ENCODE data around the gene KMT2B.
A peak's percentile ranks its signal among the peaks of the same experiment; 100 is the strongest.

The KMT2B gene

GRCh38 chr19:35696835-35697234 is 21.0 kb upstream of the KMT2B start:
- no peak overlapping the region for H3K4me3 ChIP-seq (replicated peaks in 1 of 2; ENCODE audit: low read depth in 2 of 2, low read length in 2 of 2)
- TF ChIP-seq CTCF (IDR thresholded peaks at IDR 0.05; ENCODE audit: low read depth, low read length) = no peak
- no peak for DNase-seq (ENCODE audit: low read depth in 2 of 2)

GRCh38 chr19:35702223-35703012 is 15.4 kb upstream of the KMT2B start:
- H3K4me3 ChIP-seq (replicated peaks in 1 of 2; ENCODE audit: low read depth in 2 of 2, low read length in 2 of 2) = peak overlapping the region; percentile 58 to 60
- peak; percentile 98 for DNase-seq (ENCODE audit: low read depth in 2 of 2)
- TF ChIP-seq CTCF (IDR thresholded peaks at IDR 0.05; ENCODE audit: low read depth, low read length) = no peak

- no peak for TF ChIP-seq CTCF (IDR thresholded peaks at IDR 0.05; ENCODE audit: low read depth, low read length)
- H3K4me3 ChIP-seq (replicated peaks in 1 of 2; ENCODE audit: low read depth in 2 of 2, low read length in 2 of 2) = no peak overlapping the region
- DNase-seq (ENCODE audit: low read depth in 2 of 2) = no peak
These were observed 14.5 kb upstream of the KMT2B start for GRCh38 chr19:35703343-35703742.

GRCh38 chr19:35704218-35704617 is 13.6 kb upstream of the KMT2B start, which contains the start of gene ZBTB32:
Gene ZBTB32 (plus strand): TSS chr19:35704558. CDS start chr19:35714627, 10,069 bp downstream.
- peak; percentile 60 to 75 for DNase-seq (ENCODE audit: low read depth in 2 of 2)
- no peak within 1 kb of the TSS for H3K4me3 ChIP-seq (replicated peaks in 1 of 2; ENCODE audit: low read depth in 2 of 2, low read length in 2 of 2)
- no peak for TF ChIP-seq CTCF (IDR thresholded peaks at IDR 0.05; ENCODE audit: low read depth, low read length)

- no peak for TF ChIP-seq CTCF (IDR thresholded peaks at IDR 0.05; ENCODE audit: low read depth, low read length)
- no peak overlapping the region for H3K4me3 ChIP-seq (replicated peaks in 1 of 2; ENCODE audit: low read depth in 2 of 2, low read length in 2 of 2)
- DNase-seq (ENCODE audit: low read depth in 2 of 2) = no peak
These were observed 9.4 kb upstream of the KMT2B start for GRCh38 chr19:35708391-35708790.

- no peak for TF ChIP-seq CTCF (IDR thresholded peaks at IDR 0.05; ENCODE audit: low read depth, low read length)
- DNase-seq (ENCODE audit: low read depth in 2 of 2) = no peak
These were observed 6.7 kb upstream of the KMT2B start for GRCh38 chr19:35710784-35711723.

More at GRCh38 chr19:35710784-35711723, 6.7 kb upstream of the KMT2B start:
- H3K4me3 ChIP-seq (replicated peaks in 1 of 2; ENCODE audit: low read depth in 2 of 2, low read length in 2 of 2) = no peak overlapping the region
